Body of pancreas (tissue), 4 donors: ENCODE results near the gene RNF151.

Experiments used
- CTCF ChIP-seq, 7 experiments: fragments of 450-650 bp in 4 of 7; fragments of 200-600 bp in 3 of 7; sonication (generic) in 3 of 7; IDR thresholded peaks; one replicate each; pipeline ENCODE4 v1.5.1; 2016 to 2019; ENCODE audit warnings: antibody characterized with exemption in 7 of 7
- POLR2A ChIP-seq, 3 donors: fragments of 450-650 bp; IDR thresholded peaks; one replicate each; pipeline ENCODE4 v1.6.1; 2016; ENCODE audit warnings: antibody characterized with exemption in 3 of 3, mild to moderate bottlenecking in 2 of 3

GRCh38 chr16:1985466-1986150 is 19.0 kb downstream of the RNF151 start:
- TF ChIP-seq CTCF (IDR thresholded peaks at IDR 0.05), result no peak
- TF ChIP-seq POLR2A (IDR thresholded peaks at IDR 0.05), result no peak
